Stimulated activated CD4-positive, alpha-beta T cell treated with anti-CD3 and anti-CD28 coated beads, Interleukin-1b, Interleukin-23, amount 100 ng/mL, for 48 hours (primary cell): Measurements from ENCODE around the gene CD74.

Experiments
- DNase-seq: peaks from one replicate; pipeline ENCODE4 v3.0.0-alpha.2; 2020

CD74 gene

GRCh38 chr5:150394912-150395687 lies 17.6 kb downstream of the CD74 start:
- no peak for DNase-seq

GRCh38 chr5:150394131-150394530 lies 18.6 kb downstream of the CD74 start:
- no peak for DNase-seq

- no peak for DNase-seq
Observed at GRCh38 chr5:150393096-150393645, 19.5 kb downstream of the CD74 start.

- DNase-seq = no peak
Observed at GRCh38 chr5:150392680-150393079, 20.0 kb downstream of the CD74 start.

- DNase-seq = no peak
Observed at GRCh38 chr5:150391986-150392385, 20.7 kb downstream of the CD74 start.

- no peak for DNase-seq
Observed at GRCh38 chr5:150391064-150391834, 21.5 kb downstream of the CD74 start.

- no peak for DNase-seq
Observed at GRCh38 chr5:150389531-150390266, 23.0 kb downstream of the CD74 start.

GRCh38 chr5:150386024-150386855 lies 26.5 kb downstream of the CD74 start:
- no peak for DNase-seq

- DNase-seq = no peak
Observed at GRCh38 chr5:150384701-150385100, 28.0 kb downstream of the CD74 start.

GRCh38 chr5:150377964-150378694 lies 34.6 kb downstream of the CD74 start:
- DNase-seq = no peak

GRCh38 chr5:150376799-150377771 lies 35.6 kb downstream of the CD74 start:
- DNase-seq = no peak

GRCh38 chr5:150374651-150375050 lies 38.1 kb downstream of the CD74 start:
- no peak for DNase-seq

- DNase-seq = no peak
Observed at GRCh38 chr5:150372639-150373038, 40.1 kb downstream of the CD74 start.

GRCh38 chr5:150368526-150368925 lies 44.2 kb downstream of the CD74 start:
- DNase-seq = no peak

- no peak for DNase-seq
Observed at GRCh38 chr5:150364004-150364403, 48.7 kb downstream of the CD74 start.

GRCh38 chr5:150363185-150363584 lies 49.5 kb downstream of the CD74 start:
- no peak for DNase-seq

GRCh38 chr5:150361301-150361700 lies 51.4 kb downstream of the CD74 start:
- DNase-seq = no peak

GRCh38 chr5:150358261-150359095 lies 54.2 kb downstream of the CD74 start:
- no peak for DNase-seq
